C4-2B (cell line): Measurements from ENCODE around the gene KLHL14.

Experiments
- H3K27ac ChIP-seq: fragments of 450-650 bp; 2 replicates; pipeline ENCODE4 v1.5.1; 2017
- CTCF ChIP-seq: fragments of 450-650 bp; conservative IDR thresholded peaks from 2 replicates; pipeline ENCODE4 v1.5.1; 2017; ENCODE audit warnings: mild to moderate bottlenecking
- ZFX ChIP-seq: fragments of 450-650 bp; IDR thresholded peaks from 2 replicates; pipeline ENCODE4 v1.6.1; 2017

Gene KLHL14

GRCh38 chr18:32772581-32773381 is at the start of gene KLHL14:
Gene KLHL14, minus strand, starts transcription at chr18:32773023. Its CDS starts 2,432 bp downstream, at chr18:32770591.
- TF ChIP-seq ZFX, result no peak
- TF ChIP-seq CTCF, result no peak
- no peak within 1 kb of the TSS for H3K27ac ChIP-seq

GRCh38 chr18:32822197-32822596 is 49.4 kb upstream of the KLHL14 start:
- TF ChIP-seq CTCF (no peak), ZFX (no peak)
- H3K27ac ChIP-seq, result no peak overlapping the region

GRCh38 chr18:32815881-32816280 is 43.1 kb upstream of the KLHL14 start:
- no peak overlapping the region for H3K27ac ChIP-seq
- TF ChIP-seq CTCF (no peak), ZFX (no peak)

GRCh38 chr18:32812342-32812741 is 39.5 kb upstream of the KLHL14 start:
- no peak for TF ChIP-seq ZFX
- TF ChIP-seq CTCF, result no peak
- H3K27ac ChIP-seq, result no peak overlapping the region

- TF ChIP-seq ZFX, result no peak
- H3K27ac ChIP-seq, result no peak overlapping the region
Observed at GRCh38 chr18:32810314-32810713, 37.5 kb upstream of the KLHL14 start.

GRCh38 chr18:32805354-32805753 is 32.5 kb upstream of the KLHL14 start:
- TF ChIP-seq CTCF, result no peak
- TF ChIP-seq ZFX, result no peak
- no peak overlapping the region for H3K27ac ChIP-seq

GRCh38 chr18:32804134-32804888 is 31.5 kb upstream of the KLHL14 start:
- TF ChIP-seq CTCF (no peak), ZFX (no peak)
- no peak overlapping the region for H3K27ac ChIP-seq
